ENCODE data around the gene ELAVL3. TPM values are rescaled to one million over a fixed set of nuclear protein-coding genes. Genes with fewer than 3 reads are reported as not detected.
A peak's percentile ranks its signal among the peaks of the same experiment; 100 is the strongest.

Gene ELAVL3
- not detected for total RNA-seq

DNA sequence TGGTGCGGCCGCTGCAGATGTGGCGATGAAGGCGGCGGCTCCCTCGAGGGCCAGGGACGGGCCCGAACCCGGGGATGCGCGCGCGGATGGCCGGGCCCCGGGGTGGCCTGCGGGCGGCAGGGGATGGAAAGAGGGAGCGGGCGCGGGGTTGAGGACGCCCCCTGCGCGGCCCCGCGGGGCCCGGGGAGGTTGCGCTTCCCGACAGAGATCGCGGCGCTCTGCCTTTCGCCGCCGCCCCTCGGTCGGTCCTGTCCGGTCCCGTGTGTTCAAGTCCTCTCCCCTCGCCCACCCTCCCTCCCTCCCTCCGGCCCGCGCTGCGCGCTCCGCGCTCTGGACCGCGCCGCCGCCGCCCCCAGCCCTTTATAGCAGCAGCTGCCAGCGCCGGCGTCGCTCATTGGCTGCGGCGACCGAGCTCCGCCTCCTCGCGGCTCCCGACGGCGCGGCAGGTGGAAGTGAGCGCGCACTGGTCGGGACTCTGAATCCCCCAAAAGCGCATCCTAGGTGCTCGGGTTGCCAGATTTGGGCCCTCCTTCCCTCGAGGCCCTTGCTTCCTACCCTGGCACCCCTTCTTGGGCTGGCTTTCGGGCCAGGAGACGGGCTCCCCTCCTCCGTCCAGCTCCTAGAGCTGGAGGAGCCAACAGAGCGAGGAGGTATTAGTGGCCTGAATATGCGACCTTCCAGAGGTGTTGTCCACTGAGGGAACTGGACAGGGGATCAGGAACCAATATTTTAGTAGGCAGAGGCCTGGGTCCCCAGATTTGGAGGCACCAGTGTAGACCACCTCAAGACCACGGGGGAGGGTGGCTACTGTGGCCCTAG, at the start of gene ELAVL3:
TSS of gene ELAVL3 (minus strand) at position 332 of the 819 bp plus-strand sequence. CDS start 438 bp downstream, outside the sequence.
- H3K36me3 ChIP-seq, result peaks cover 3 to 13% of the 10 kb centered on the region in 2 donors
- H3K27ac ChIP-seq, result no peak within 1 kb of the TSS
- peaks cover 0 to 37% of the 10 kb centered on the region in 2 donors for H3K4me1 ChIP-seq
- TF ChIP-seq POLR2A (IDR thresholded peaks at IDR 0.05), result no peak
- TF ChIP-seq, protein P1, sequence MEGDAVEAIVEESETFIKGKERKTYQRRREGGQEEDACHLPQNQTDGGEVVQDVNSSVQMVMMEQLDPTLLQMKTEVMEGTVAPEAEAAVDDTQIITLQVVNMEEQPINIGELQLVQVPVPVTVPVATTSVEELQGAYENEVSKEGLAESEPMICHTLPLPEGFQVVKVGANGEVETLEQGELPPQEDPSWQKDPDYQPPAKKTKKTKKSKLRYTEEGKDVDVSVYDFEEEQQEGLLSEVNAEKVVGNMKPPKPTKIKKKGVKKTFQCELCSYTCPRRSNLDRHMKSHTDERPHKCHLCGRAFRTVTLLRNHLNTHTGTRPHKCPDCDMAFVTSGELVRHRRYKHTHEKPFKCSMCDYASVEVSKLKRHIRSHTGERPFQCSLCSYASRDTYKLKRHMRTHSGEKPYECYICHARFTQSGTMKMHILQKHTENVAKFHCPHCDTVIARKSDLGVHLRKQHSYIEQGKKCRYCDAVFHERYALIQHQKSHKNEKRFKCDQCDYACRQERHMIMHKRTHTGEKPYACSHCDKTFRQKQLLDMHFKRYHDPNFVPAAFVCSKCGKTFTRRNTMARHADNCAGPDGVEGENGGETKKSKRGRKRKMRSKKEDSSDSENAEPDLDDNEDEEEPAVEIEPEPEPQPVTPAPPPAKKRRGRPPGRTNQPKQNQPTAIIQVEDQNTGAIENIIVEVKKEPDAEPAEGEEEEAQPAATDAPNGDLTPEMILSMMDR (IDR thresholded peaks at IDR 0.05), result no peak
- 14% methylated on average over 7 of the region's 77 CpGs; no CpG with 5 or more reads in 1 of the 2 donors for WGBS, 2 donors
- no peaks in the 10 kb centered on the region for H3K9me3 ChIP-seq
- no peak for DNase-seq
- H3K27me3 ChIP-seq, result peaks cover 24% of the 10 kb centered on the region
- intact Hi-C loops (cut with DNase I), result loop anchor here (5.0 kb wide), 1 partner anchor 184 kb away; the partner anchor contains the start of gene TSPAN16
- no peak within 1 kb of the TSS for H3K4me3 ChIP-seq (replicated peaks in 1 of 3)

DNA sequence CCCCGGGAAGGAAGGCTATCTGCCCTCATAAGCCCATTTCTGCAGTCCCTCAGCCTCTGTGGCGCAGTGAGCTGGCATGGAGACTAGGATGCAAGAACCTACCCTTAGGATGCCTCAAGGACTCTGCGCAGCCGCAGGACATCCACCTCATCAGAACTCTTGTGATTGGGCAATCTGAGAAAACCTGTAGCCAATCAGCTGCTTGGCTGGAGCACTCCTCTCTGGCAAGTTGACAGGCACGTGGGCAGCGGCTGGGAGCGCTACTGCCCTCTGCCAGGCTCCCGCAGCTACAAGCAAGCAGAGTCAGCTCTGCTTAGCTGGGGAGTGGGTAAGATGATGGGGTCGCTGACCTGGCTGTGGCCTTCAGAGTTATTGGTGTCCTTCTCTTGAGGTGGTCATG, 49.6 kb upstream of the ELAVL3 start:
- H3K9me3 ChIP-seq, result no peaks in the 10 kb centered on the region
- intact Hi-C loops (cut with DNase I), result no loop called here
- no peaks in the 10 kb centered on the region for H3K27me3 ChIP-seq
- peak; percentile 74 to 76 for DNase-seq
- H3K4me1 ChIP-seq, result peaks cover 12 to 15% of the 10 kb centered on the region in 2 donors
- no peaks in the 10 kb centered on the region for H3K36me3 ChIP-seq
- WGBS, 2 donors, result 24 to 30% methylated on average over 9 of the region's 9 CpGs
- no peak overlapping the region for H3K4me3 ChIP-seq (replicated peaks in 1 of 3)
- H3K27ac ChIP-seq, result no peak overlapping the region
- no peak for TF ChIP-seq POLR2A (IDR thresholded peaks at IDR 0.05)
- TF ChIP-seq, protein P1 (IDR thresholded peaks at IDR 0.05), result peak in 2 of 6 experiments; percentile 11 to 29

DNA sequence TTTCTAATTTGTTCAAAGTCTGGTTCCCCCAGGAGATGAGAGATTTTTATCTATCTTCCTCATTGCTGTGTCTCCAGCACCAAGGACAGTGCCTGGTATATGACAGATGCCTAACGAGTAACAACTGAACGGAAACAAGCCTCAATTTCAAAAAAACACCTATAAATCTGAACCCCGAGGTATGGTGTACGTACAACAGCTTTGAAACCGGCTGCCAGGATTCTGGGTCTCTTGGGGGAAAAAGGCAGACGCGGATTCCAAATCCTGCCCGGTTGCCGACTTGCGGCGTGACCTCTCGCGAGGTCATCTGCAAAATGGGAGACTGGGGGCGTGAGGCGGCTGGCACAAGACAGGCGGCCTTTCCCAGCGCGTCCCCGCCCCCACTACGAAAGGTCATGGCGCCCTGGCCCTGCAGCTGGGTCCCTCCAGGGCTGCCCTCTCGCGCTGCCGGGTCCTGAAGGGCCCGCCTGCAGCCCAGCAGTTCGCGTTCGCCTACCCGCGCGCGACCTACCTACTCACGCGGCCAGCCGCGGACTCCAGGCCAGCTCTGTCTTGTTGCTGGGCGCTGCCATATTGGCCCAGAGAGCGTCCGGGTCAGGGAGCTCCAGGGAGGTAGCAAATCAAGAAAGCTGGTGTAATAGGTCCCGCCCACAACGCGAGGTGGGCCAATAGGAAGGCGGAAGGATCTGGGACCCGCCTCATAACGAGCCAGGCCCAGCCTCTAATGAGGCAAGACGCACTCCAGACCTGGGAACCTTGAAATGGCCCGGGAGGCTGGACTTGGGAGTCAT, 47.9 kb upstream of the ELAVL3 start, which contains the start of gene ECSIT:
TSS of gene ECSIT (minus strand) at position 584 of the 791 bp plus-strand sequence. CDS start 9,964 bp downstream, outside the sequence.
- H3K27ac ChIP-seq, result peak within 1 kb of the TSS; percentile 51 to 86 (median 80)
- H3K4me1 ChIP-seq, result peaks cover 12 to 15% of the 10 kb centered on the region in 2 donors
- H3K36me3 ChIP-seq, result no peaks in the 10 kb centered on the region
- no peaks in the 10 kb centered on the region for H3K27me3 ChIP-seq
- intact Hi-C loops (cut with DNase I), result no loop called here
- H3K4me3 ChIP-seq (replicated peaks in 1 of 3), result peak within 1 kb of the TSS; percentile 68 to 79 (median 77)
- TF ChIP-seq POLR2A (IDR thresholded peaks at IDR 0.05), result peak in 1 of 2 donors; percentile 66
- TF ChIP-seq, protein P1 (IDR thresholded peaks at IDR 0.05), result no peak
- DNase-seq, result peak; percentile 99
- no peaks in the 10 kb centered on the region for H3K9me3 ChIP-seq
- WGBS, 2 donors, result 1 to 2% methylated on average over 29 to 31 of the region's 47 CpGs

DNA sequence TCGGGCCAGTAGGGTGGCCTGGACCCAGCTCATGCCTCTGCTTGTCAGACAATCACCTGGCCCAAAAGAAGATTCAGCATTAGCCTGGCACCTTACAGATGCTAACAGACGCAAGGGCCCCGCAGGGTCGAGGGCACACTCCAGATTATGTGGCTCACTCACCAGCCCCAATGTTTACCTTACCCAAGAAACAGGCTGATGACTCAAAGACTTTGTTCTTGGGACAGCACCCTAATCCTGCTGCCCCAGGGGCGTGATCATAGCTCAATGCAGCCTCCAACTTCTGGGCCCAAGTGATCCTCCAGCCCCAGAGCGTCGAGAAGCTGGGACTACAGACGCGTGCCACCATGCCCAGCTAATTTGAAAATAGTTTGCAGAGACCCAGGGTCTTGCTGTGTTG, 38.3 kb upstream of the ELAVL3 start:
- peaks cover 0 to 12% of the 10 kb centered on the region in 2 donors for H3K36me3 ChIP-seq
- no peak overlapping the region for H3K27ac ChIP-seq
- intact Hi-C loops (cut with DNase I), result no loop called here
- no peaks in the 10 kb centered on the region for H3K9me3 ChIP-seq
- no peak overlapping the region for H3K4me3 ChIP-seq (replicated peaks in 1 of 3)
- H3K4me1 ChIP-seq, result no peaks in the 10 kb centered on the region
- 92 to 93% methylated on average over 7 to 9 of the region's 9 CpGs for WGBS, 2 donors
- TF ChIP-seq POLR2A (IDR thresholded peaks at IDR 0.05), result no peak
- TF ChIP-seq, protein P1 (IDR thresholded peaks at IDR 0.05), result no peak
- no peak for DNase-seq
- no peaks in the 10 kb centered on the region for H3K27me3 ChIP-seq

Measured in thyroid gland (tissue), 4 donors.